Gastroesophageal sphincter (tissue), 4 donors: ENCODE results near the gene SSU72. TPM values are rescaled to one million over a fixed set of nuclear protein-coding genes. Genes with fewer than 3 reads are reported as not detected.

Experiments
- ATAC-seq: fragments of 150-250 bp; one replicate; pipeline ENCODE4 v1.9.1; 2016; ENCODE audit warnings: mild to moderate bottlenecking, moderate library complexity
- H3K27ac ChIP-seq, 4 donors: fragments of 200-600 bp; sonication (generic) in 3 of 4; 1 replicate in 3 of 4; 2 replicates in 1 of 4; pipeline ENCODE4 v1.5.1; 2016 to 2019
- H3K27me3 ChIP-seq: fragments of 200-600 bp; sonication (generic); one replicate; pipeline ENCODE4 v1.5.1; 2019
- H3K36me3 ChIP-seq, 2 donors: fragments of 200-600 bp; sonication (generic); one replicate each; pipeline ENCODE4 v1.5.1; 2019; ENCODE audit warnings: control low read depth in 1 of 2
- H3K4me1 ChIP-seq, 3 donors: fragments of 200-600 bp; sonication (generic); 1 replicate in 2 of 3; 2 replicates in 1 of 3; pipeline ENCODE4 v1.5.1; 2016 to 2019; ENCODE audit warnings: control low read depth in 2 of 3
- H3K4me3 ChIP-seq, 2 donors: fragments of 200-600 bp; sonication (generic); one replicate each; pipeline ENCODE4 v1.5.1; 2019; ENCODE audit warnings: mild to moderate bottlenecking in 1 of 2, moderate library complexity in 1 of 2
- H3K9me3 ChIP-seq, 3 donors: fragments of 200-600 bp; sonication (generic); one replicate each; pipeline ENCODE4 v1.5.1; 2017 to 2019; ENCODE audit warnings: control low read depth in 2 of 3
- EP300 ChIP-seq: sonication (generic); formaldehyde crosslinking; IDR thresholded peaks from one replicate; pipeline ENCODE4 v1.6.1; 2017; ENCODE audit warnings: antibody characterized with exemption, mild to moderate bottlenecking
- POLR2A ChIP-seq, 2 donors: fragments of 450-650 bp; IDR thresholded peaks; one replicate each; pipeline ENCODE4 v1.6.1; 2017; ENCODE audit warnings: antibody characterized with exemption in 2 of 2, mild to moderate bottlenecking in 2 of 2, moderate library complexity in 1 of 2
- POLR2AphosphoS5 ChIP-seq: sonication (generic); formaldehyde crosslinking; IDR thresholded peaks from one replicate; pipeline ENCODE4 v1.6.1; 2017; ENCODE audit warnings: antibody characterized with exemption
- WGBS, 2 donors: methylation state at CpG; one replicate each; pipeline ENCODE4 v1.1.5; 2018; ENCODE audit warnings: low coverage in 1 of 2; 5-methylcytosine and 5-hydroxymethylcytosine counted together
- total RNA-seq, 4 donors: library from RNA; depleted of rRNA; stranded (reverse); fragments of >200 nt; gene quantifications; one replicate each; pipeline ENCODE4 v1.1.0, GENCODE V29; 2016
- TF ChIP-seq, protein P1 (sequence below), 4 experiments: fragments of 200-600 bp in 2 of 4; fragments of 450-650 bp in 2 of 4; sonication (generic) in 1 of 4; IDR thresholded peaks; one replicate each; pipeline ENCODE4 v1.5.1; 2017 to 2019; ENCODE audit warnings: antibody characterized with exemption in 4 of 4, mild to moderate bottlenecking in 2 of 4, moderate library complexity in 2 of 4

SSU72 gene
- total RNA-seq, 4 donors from 2014 or later = 90.5 to 109 (median 98.9) TPM

DNA sequence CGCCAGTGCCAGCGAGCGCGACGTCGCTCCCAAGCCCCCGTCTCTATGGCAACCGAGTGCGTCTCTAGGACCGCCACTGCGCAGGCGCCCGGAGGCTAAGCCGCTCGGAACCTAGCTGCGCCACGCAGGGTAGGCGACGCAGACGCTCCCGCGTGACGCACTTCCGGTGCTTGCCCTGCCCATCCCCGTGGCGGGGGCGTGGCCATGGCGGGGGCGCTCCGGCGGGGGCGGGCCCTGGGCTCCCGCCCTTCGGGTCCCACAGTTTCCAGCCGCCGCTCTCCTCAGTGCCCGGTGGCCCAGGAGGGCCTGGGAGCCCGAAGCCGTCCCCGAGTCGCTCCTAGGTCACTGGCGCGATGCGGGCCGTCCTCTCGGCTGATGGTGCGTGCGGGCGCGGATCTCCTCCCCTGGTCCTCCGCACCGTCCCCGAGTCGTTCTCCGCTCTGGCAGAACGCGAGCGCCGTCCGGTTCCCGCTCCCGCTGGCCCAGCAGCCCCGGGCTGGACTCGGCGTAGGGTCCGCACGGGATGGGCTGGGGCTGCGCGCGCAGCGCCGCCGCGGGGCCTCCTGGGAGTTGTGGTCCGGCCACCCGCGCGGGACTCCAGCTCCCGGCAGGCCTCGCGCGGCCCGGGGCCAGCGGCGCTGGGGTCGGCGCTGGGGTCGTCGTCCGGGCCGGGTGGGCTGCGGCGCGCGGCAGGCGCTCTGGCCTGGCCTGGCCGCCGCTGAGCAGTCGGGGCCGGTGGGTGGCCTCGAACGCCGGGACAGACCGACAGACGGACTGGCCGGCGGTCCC is 40.8 kb upstream of the SSU72 start, which contains the start of gene MIB2:
MIB2 (plus strand) TSS at position 245 of the 789 bp plus-strand sequence. CDS start 7,953 bp downstream, outside the sequence.
- Histone ChIP-seq H3K4me3 (peak within 1 kb of the TSS; percentile 70 to 85), H3K27me3 (no peaks in the 10 kb centered on the region), H3K9me3 (no peaks in the 10 kb centered on the region), H3K4me1 (peaks cover 0 to 51% (median 22%) of the 10 kb centered on the region in 3 donors), H3K36me3 (peaks cover 0 to 25% of the 10 kb centered on the region in 2 donors), H3K27ac (peak within 1 kb of the TSS; percentile 91 to 100 (median 100))
- WGBS, 2 donors = no CpG with 5 or more reads among the region's 107 CpGs
- peak; percentile 95 for ATAC-seq
- TF ChIP-seq, protein P1, sequence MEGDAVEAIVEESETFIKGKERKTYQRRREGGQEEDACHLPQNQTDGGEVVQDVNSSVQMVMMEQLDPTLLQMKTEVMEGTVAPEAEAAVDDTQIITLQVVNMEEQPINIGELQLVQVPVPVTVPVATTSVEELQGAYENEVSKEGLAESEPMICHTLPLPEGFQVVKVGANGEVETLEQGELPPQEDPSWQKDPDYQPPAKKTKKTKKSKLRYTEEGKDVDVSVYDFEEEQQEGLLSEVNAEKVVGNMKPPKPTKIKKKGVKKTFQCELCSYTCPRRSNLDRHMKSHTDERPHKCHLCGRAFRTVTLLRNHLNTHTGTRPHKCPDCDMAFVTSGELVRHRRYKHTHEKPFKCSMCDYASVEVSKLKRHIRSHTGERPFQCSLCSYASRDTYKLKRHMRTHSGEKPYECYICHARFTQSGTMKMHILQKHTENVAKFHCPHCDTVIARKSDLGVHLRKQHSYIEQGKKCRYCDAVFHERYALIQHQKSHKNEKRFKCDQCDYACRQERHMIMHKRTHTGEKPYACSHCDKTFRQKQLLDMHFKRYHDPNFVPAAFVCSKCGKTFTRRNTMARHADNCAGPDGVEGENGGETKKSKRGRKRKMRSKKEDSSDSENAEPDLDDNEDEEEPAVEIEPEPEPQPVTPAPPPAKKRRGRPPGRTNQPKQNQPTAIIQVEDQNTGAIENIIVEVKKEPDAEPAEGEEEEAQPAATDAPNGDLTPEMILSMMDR (IDR thresholded peaks at IDR 0.05) = no peak
- TF ChIP-seq POLR2AphosphoS5 = peak; percentile 72
- peak; percentile 74 to 80 for TF ChIP-seq POLR2A (IDR thresholded peaks at IDR 0.05)

DNA sequence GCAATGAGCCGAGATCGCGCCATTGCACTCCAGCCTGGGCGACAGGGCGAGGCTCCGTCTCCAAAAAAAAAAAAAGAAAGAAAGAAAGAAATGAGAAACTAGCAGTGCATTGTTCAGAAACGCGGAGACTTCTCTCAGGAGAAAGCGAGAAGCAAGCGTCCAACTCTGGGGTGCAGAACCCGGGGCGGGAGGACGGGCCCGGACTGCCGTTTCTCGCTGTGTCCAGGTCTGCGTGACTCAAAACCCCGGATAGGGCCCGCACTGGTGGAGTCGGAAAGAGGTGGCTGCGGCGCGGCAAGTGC is 40.2 kb upstream of the SSU72 start:
- Histone ChIP-seq H3K4me3 (peak overlapping the region; percentile 70 to 85), H3K4me1 (peaks cover 0 to 45% (median 22%) of the 10 kb centered on the region in 3 donors), H3K27ac (peak overlapping the region in 3 of 4 donors; percentile 99 to 100 (median 100)), H3K36me3 (peaks cover 0 to 25% of the 10 kb centered on the region in 2 donors), H3K27me3 (no peaks in the 10 kb centered on the region), H3K9me3 (no peaks in the 10 kb centered on the region)
- ATAC-seq = no peak
- no peak for TF ChIP-seq EP300
- no peak for TF ChIP-seq POLR2AphosphoS5
- no peak for TF ChIP-seq POLR2A (IDR thresholded peaks at IDR 0.05)
- TF ChIP-seq, protein P1 (IDR thresholded peaks at IDR 0.05) = no peak
- 0 to 2% methylated on average over 9 to 16 of the region's 23 CpGs for WGBS, 2 donors

DNA sequence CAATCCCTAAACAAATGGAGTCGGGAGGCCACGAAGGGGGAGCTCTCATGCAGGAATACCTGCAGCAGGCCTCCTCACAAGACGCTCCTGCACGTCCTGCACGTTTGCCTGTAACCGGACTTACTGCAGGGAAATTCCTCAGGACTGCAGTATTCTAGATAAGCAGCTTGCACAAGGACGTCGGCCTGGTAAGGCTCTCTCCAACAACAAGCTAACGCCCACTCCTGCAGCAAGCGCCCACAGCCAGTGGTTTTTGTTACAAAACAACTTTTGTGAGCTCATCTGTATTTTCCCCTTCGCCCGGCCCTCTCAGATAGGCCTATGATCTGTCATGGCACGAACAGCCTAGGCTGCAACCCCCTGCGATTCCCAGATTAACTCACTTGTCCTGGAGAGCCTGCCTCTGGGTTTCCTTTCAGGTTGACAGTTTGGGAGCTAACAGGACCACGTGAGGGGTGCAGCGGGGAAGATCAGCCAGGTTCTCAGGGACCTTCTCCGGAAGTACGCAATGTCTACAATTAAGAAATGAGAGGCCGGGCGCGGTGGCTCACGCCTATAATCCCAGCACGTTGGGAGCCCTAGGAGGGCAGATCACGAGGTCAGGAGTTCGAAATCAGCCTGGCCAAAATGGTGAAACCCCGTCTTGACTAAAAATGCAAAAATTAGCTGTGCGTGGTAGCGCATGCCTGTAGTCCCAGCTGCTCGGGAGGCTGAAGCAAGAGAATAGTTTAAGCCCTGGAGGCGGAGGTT is 39.7 kb upstream of the SSU72 start:
- H3K27ac ChIP-seq = peak overlapping the region in 2 of 4 donors; percentile 100
- no peak for TF ChIP-seq POLR2AphosphoS5
- TF ChIP-seq, protein P1 (IDR thresholded peaks at IDR 0.05) = no peak
- no peak for TF ChIP-seq EP300
- TF ChIP-seq POLR2A (IDR thresholded peaks at IDR 0.05) = no peak
- H3K4me1 ChIP-seq = peaks cover 0 to 40% (median 22%) of the 10 kb centered on the region in 3 donors
- peak overlapping the region; percentile 70 to 85 for H3K4me3 ChIP-seq
- ATAC-seq = no peak
- 15 to 44% methylated on average over 11 to 24 of the region's 30 CpGs for WGBS, 2 donors
- H3K27me3 ChIP-seq = no peaks in the 10 kb centered on the region
- H3K36me3 ChIP-seq = peaks cover 0 to 21% of the 10 kb centered on the region in 2 donors
- no peaks in the 10 kb centered on the region for H3K9me3 ChIP-seq

DNA sequence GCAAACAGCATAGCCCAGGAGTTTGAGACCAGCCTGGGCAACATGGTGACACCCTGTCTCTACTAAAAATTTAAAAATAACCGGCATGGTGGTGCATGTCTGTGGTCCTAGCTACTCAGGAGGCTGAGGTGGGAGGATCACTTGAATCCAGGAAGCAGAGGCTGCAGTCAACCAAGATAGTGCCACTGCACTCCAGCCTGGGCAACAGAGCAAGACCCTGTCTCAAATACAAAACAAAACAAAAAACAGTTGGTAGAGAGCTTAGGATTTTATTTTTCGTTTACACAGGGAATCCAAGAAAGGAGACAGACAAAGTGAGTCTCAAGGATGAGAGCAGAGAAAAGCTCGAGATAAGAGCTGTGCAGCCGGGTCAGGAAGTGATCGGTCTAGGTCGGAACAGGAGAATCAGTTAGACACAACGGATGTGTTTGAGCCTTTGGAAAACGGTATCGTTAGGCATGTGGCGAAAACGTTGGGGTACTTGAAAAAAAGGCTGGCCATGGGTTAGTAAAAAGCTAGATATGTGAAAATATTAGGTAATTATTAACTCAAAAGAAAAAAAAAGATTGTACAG is 38.9 kb upstream of the SSU72 start:
- Histone ChIP-seq H3K27me3 (no peaks in the 10 kb centered on the region), H3K27ac (no peak overlapping the region), H3K9me3 (no peaks in the 10 kb centered on the region), H3K4me1 (peaks cover 0 to 37% (median 22%) of the 10 kb centered on the region in 3 donors), H3K4me3 (peak overlapping the region in 1 of 2 donors; percentile 85), H3K36me3 (peaks cover 0 to 13% of the 10 kb centered on the region in 2 donors)
- 73 to 83% methylated on average over 1 to 10 of the region's 11 CpGs for WGBS, 2 donors
- TF ChIP-seq POLR2A (IDR thresholded peaks at IDR 0.05) = no peak
- no peak for TF ChIP-seq POLR2AphosphoS5
- TF ChIP-seq, protein P1 (IDR thresholded peaks at IDR 0.05) = no peak
- no peak for TF ChIP-seq EP300
- no peak for ATAC-seq
